GM03348 (cell line): Measurements from ENCODE around the gene TPM1.

Experiments used
- DNase-seq: peaks from one replicate; pipeline ENCODE4 v3.0.0; 2012; ENCODE audit warnings: low spot score

TPM1 gene

GRCh38 chr15:63042877-63043334 lies 359 bp downstream of the TPM1 start:
- DNase-seq: peak; percentile 71

DNA sequence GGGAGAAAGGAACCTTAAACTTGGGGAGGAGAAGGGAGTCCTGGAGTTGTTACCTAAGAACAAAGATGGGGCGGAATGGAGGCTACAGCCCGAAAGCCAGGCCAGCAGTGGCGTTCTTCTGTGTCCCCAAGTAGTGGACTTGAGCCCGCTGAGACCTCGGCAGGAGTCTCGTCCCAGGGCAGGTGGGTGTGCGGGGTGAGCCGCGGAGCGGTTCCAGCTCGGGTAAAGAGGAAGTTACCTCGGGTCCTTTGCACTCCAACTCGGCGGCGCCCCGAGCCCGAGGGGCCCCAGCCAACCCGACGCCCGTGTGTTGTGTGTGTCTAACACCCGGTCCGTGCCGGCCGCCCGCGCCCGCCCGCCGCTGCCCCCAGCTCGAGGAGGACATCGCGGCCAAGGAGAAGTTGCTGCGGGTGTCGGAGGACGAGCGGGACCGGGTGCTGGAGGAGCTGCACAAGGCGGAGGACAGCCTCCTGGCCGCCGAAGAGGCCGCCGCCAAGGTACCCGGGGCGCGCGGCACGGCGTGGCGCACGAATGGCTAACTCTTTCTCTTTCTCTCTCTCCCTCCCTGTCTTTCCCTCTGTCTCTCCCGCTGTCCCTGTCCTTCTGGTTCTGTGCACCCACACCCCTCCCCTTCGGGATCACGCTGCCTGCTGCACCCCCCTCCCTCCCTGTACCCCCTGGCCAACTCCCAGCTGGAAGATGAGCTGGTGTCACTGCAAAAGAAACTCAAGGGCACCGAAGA lies 959 bp downstream of the TPM1 start:
- DNase-seq: peak; percentile 46

- DNase-seq: no peak
Measured at GRCh38 chr15:63044077-63044644, 1.6 kb downstream of the TPM1 start.

GRCh38 chr15:63044645-63045464 lies 2.3 kb downstream of the TPM1 start:
- DNase-seq: peak; percentile 63

- DNase-seq: peak; percentile 44
Measured at GRCh38 chr15:63045465-63045840, 2.9 kb downstream of the TPM1 start.

GRCh38 chr15:63045879-63046278 lies 3.3 kb downstream of the TPM1 start:
- DNase-seq: no peak

- no peak for DNase-seq
Measured at GRCh38 chr15:63046917-63047760, 4.6 kb downstream of the TPM1 start.

- DNase-seq: no peak
Measured at GRCh38 chr15:63047792-63048114, 5.2 kb downstream of the TPM1 start.

DNA sequence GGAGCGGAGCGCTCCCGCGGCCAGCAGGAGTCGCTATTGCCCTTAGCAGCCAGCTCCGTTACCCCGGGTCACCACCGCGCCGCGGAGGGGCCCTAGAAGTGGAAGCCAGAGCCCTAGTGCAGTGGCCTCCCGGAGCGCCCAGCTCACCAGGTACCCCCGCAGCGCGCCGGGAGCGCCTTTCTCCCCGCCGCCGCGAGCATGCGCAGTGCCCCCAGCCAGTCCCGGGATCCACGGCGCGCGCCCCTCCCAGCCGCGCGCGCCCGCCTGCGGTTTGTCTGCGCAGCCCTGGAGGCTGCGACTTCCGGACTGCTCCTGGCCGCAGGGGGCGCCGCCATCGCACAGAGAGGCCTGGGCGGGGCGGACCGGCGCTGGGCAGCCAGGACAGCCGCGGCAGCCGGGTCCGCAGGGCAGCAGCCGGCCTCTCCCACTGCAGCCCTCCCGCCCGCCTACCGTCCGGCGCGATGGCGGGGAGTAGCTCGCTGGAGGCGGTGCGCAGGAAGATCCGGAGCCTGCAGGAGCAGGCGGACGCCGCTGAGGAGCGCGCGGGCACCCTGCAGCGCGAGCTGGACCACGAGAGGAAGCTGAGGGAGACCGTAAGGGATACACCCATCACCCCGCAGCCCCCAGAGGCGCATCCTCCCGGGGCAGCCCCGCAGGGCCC lies 5.7 kb downstream of the TPM1 start:
- DNase-seq: peak; percentile 92

- DNase-seq: no peak
Measured at GRCh38 chr15:63048776-63049665, 6.5 kb downstream of the TPM1 start.

DNA sequence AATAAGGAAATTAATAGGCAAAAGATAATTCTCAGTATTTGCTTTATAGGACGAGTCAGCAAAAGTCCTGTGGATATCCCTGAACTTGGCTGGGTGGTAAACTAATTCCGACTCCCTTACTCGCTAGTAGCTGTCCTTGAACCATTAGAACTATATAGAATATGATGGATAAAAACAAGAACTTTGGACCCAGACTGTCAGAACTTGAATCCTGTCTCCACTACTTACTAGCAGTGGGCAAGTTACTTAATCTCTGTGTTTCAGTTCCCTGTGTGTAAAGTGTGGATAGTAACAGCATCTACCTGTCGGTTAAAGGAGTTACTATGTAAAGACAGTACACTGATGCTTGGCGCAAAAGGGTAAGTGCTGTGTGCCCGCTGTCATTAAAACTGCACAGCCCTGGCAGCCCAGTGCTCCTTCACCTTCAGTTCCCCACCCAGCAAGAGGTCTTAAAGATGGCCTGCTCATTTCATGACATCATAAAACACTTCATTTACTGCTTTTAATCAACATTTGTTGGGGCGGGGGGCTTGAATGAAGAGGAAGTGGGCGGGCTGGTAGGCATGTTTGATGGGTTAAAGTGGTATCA lies 7.3 kb downstream of the TPM1 start:
- DNase-seq: no peak

DNA sequence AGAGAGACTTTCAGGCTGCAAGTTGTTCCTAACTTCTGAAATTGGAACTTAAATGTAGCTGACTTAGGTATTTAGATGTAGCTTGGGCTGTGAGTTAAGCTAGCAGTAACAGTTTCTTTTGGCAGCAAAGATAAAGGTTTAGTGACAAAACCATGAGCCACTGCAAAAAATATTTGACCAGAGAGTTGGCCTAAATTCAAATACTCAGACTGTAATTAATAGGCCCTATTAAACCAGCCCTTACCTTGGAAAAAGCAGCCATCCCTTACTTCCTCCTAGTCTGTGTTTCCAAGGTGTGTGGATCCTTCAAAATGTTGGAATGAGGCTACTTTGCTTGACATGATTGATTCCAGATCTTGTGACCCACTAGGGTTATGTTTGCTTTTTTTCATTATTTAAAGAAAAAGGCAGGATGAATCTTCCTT lies 8.2 kb downstream of the TPM1 start:
- no peak for DNase-seq

DNA sequence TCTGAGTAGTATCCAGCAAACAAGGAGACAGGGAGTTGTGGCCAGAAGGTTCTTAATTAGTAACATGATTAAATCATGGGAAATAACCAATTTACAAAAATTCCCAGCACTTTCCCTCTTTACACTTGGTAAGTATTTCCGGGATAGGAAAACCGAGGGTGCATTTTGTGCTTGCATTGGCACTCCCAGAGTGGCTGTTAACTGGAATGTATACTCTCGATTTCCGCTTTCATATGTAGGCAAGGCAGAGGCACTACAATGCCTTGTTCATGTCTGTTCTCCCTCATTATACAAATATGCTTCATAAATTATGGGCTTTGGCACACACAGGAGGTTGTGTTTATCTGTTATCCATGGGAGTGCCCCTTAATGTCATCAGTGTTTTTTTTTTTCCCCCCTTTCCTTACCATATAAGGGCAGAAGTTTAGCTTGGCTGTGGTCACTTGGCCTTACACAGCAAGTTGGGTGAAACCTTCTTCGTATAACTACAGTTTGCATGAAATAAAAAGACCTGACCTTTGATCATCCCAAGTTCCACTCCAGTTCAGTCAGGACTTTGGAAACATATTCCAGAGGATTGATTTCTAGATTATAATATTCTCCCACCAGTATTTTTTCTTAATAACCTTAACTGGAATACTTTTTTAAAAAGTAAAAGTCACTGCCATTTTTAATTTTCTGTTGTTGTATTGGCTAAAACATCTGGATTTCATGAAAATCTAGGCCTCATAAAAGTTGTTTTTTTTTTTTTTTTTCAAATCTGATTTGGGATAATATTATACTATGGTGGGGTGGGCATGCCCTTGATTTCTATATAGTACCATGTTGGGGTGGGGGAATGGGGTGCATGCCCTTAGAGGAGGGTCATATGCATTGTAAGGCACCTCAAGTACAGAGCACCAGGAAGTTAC lies 8.9 kb downstream of the TPM1 start:
- DNase-seq: peak; percentile 39

DNA sequence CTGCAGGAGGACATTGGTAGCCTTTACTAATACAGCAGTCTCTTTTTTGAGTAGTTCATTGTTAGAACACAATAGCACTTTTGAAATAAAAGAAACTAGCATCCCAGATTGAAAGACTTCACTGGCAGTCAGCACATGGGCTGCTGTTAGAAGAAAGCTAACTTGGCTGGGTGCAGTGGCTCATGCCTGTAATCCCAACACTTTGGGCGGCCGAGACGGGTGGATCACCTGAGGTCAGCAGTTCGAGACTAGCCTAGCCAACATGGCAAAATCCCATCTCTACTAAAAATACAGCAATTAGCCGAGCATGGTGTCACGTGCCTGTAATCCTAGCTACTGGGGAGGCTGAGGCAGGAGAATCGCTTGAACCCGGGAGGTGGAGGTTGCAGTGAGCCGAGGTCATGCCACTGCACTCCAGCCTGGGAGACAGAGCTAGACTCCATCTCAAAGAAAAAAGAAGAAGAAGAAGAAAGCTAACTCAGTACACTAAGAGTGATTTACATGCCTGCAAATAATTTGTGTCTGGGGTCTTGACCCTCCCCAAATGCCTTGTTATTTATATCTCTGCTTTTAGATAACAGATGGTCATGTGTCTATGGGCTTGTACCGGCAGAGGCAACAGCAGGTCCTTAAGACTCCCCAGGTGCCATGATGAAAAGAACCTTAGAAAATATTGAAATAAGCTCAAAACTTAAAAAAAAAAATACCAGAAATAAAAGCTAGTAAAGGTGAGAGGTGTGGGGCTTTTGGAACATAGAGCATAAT lies 9.7 kb downstream of the TPM1 start:
- no peak for DNase-seq

DNA sequence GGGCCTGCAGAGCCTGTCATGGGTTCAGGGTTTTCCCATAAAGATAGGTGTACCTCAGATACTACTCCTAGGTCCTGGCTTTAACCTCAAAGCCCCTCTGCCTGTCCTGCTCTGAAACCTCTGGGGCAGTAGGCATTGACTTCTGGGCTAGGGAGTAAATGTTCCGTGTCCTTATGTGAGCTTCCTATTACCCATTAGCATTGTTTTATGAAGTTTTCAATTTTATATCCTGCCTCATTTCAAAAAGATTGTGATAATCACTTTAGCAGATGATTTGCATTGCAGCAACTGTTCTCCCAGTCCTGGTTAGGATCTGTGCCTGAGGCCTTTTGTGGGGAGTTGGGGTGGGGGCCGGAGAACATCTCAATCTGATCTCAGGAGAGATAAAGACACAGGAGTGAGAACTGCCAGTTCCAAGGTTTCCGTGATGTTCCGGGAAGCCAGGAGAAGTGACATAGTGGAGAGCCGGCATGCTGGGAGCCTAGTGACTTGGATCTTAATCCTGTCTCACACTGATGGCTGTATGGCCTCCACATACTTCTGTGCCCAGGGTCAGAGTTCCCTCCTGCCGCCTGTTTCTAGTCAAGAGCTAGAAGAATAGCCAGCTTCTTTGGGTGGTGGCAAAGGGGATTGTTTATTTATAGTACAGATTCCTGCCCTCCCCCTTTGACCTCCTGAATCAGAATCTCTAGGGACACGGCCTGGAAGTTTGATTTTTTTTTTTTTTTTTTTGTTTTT lies 10.6 kb downstream of the TPM1 start:
- DNase-seq: peak; percentile 47

GRCh38 chr15:63054281-63054683 lies 11.7 kb downstream of the TPM1 start:
- DNase-seq: no peak

DNA sequence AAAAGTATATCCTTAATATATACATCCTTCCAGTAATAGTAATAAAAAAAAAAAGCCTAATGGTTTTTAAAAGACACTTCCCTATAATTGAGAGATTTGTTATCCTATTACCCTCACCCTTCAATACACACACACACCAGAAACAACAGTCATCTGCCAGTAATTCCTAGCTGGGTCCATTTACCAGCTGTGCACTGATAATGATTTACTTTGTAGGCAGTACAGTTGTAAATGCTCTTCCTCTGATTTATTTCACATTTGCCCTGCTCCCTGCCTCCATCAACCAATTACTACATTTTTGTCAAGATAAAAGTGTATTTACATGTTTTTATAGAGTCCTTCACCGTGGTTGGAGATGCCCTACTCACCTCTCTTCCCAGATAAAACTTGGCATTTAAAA lies 12.4 kb downstream of the TPM1 start:
- DNase-seq: no peak

- no peak for DNase-seq
Measured at GRCh38 chr15:63056829-63057228, 14.3 kb downstream of the TPM1 start.
